NCI-H2227 (cell line): ENCODE data around the gene FAM131C.
"Not testable (repeated sequence)": the region's sequence is repeated elsewhere in the genome, so short reads cannot be mapped to it uniquely, and the experiment has no call there.

Source experiments
- DNase-seq: peaks from one replicate; lab custom pipeline; 2025; ENCODE audit not compliant: unreplicated experiment; lab: John Stamatoyannopoulos, UW

FAM131C gene

DNA sequence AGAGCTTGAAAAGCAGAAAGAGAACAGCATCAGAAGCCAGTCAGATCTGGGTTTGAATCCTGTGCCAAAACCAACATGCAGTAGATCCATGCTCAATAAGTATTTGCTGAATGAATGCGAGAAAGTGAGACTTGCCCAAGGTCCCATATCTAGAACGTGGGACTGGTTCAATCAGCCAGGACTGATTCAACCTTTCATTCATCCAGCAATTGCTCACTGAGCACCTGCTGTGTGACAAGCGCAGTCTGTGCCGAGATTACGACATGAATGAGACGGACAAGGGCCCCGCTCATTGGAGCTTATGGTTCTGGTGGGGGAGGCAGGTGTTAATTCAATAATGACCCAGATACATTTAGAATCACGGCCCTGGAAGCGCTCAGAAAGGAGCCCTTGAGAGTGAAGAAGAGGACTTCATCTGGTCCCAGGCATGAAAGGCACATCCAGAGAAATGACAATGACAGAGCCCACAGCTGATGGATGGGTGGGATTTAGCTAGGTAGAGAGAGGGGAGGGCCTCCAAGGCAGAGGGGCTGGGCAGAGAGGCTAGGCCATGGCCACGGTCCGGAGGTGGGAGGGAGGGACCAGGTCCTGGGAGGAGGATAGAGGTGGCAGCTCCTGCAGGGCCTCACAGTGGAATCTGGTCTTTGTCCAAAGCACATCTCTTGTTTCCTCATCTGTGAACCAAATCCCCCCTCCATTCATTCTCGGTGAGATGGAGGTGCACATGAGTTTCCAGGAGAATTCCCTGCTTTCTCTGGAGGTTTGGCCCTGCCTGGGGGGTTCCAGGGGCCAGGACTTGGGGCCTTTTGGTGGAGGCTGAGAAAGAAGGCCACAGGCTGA is 4.2 kb upstream of the FAM131C start:
- no peak for DNase-seq

DNA sequence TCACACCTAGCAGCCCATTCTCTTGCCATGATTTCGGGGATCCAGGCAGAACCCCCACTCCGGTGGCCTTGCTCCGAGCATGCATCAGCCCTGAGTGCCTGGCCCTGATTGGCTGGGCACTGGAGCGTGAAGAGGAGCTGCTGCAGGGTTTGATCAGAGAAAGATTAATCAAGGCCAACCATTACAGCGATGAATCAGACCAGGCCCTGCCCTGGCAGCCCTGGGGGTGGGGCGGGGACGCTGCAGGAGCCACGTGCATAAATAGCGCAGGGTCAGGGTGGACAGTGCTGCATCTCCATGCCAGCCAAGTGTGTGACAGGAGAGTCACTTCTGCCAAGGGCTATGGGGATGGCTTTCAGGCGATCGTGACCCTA is 3.4 kb upstream of the FAM131C start:
- no peak for DNase-seq

DNA sequence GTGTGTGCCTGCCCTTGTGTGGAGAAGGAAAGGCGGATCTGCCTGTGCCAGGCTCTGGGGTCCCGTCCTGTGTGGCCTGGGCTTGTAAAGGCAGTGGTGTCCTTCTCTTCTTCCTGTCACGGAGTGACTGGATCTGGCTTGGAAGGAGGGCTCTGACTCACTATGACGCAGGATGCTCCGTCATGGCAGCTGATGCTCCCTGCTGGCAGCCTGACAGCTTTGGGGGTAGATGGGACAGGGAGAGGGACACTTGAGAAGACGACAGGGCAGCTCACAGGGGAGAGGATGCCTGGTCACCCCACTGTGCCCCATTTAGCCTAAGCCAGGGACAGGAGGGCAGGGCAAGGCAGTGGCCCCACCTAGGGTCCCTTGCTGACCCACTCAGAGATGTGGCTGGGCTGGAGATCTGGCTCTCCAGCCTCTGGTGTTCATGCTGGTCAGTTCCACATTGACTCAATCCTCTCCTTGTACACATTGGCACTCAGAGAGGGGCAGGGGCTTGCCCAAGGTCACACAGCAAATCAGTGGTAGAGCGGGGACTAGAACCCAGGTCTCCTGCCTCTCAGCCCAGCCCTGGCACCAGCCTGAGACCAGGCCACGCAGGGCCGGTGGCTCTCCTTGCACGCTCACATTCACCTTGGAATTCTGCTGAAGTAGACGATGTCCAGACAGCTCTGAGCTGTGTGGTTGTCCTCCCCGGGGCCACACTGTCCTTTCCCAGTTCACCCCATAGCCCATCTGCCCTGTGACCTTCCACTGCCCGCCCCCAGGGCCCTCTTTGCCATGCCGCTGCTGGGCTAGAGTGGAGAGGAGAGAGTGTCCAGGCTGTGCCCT is 2.8 kb upstream of the FAM131C start:
- no peak for DNase-seq

DNA sequence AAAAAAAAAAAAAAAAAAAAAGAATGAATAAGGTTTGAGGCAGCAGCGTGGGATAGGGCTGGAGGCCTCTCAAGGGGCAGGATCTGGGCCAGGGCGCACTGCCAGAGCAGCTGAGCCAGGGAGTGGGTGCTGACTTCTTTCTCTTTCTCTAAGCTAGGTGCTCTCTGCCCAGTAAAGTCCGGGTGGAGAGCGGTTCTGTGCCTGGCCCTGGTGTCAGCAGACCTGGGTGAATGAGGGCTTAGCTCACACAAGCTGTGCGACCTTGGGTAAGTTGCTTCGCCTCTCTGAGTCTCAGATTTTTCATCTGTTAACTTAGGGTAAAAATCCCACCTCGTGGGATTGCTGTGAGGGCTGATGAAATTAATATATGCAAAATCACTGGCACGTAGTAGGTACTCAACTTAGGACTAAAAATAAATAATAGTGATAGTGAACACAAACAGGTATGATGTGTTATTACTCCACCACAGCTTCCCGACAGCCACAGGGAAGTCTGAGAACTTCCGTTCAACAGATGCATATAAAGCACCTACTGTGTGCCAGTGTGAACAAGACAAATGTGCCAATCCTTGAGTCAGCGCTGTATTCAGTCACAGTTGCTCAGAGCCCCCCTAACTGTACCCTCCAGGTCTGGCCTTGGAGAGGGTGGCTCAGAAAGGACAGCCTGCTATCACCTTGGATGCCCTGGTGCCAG is 2.0 kb upstream of the FAM131C start:
- DNase-seq = no peak

DNA sequence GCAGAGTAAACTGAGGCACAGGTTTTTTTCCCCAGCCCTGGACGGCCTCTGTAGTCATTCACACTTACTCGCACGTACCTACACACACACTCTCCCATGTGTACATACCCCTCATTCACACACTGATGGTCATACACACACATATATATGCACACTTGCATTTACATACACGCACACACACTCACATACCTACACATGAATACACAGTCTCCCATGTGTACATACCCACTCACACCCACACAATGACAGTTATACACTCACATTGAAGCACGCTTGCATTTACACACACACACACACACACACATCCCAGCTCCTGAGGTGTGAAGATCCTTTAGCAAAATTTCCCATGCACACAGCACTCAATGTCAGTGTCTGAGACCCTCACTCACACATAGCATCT is 766 bp upstream of the FAM131C start:
- DNase-seq = no peak

DNA sequence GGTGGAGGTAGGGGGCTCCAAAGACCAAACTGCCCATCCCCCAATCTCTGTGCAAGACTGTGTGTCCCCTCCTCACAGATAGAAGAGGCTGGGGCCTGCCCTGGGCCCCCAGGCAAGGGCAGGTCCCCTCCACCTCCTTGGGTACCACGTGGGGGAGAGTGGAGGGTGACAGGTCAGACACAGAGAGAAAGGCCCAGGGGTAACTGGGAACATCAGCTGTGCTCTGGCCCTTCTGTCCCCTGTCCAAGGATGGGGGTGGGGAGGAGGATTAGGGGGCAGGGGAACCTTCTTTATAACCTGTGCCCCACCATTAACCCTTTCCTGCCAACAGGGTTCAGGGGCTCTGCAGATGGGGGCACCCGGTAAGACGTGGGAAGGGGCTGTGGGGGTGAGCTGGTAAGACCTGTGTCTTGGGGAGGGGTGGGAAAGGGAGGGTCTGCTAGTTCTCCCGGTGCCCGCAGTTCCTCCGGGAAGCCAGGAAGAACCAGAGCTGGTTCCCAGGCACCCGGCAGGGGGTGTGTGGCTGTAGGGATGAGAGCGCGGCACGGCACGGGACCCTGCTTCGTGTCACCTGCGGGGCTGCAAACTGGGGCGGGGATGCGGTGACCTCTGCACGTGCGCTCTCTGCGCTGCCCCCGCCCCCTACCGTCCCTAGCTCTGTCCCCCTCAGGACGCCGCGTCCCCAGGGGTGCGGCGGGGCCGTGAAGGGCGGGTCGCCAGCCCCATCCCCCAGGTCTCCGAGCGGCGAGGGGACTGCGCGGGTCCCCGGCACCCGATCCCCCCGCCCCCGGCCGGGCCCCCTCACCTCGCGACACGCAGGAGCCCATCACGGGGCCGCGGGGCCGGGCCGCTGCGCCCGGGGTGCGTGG is 601 bp downstream of the FAM131C start:
- peak; percentile 39 for DNase-seq

DNA sequence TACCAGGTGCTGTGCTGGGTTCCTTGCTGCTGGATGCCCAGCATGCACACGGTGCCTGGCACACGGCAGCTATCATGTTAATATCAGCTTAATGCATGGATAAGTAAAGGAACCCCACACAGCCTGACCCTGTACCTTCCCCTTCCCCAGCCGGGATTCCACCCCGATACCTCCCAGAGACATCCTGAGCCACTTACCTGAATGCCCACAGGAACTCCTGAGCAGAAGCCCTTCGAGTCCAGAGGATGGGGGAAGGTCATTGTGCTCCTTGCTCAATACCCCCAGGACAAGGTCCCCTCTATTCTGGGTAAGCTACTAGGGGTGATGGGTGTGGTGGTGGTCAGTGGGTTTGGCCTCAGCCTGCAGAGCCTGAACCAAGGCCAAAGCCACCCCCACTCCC is 1.4 kb downstream of the FAM131C start:
- no peak for DNase-seq

DNA sequence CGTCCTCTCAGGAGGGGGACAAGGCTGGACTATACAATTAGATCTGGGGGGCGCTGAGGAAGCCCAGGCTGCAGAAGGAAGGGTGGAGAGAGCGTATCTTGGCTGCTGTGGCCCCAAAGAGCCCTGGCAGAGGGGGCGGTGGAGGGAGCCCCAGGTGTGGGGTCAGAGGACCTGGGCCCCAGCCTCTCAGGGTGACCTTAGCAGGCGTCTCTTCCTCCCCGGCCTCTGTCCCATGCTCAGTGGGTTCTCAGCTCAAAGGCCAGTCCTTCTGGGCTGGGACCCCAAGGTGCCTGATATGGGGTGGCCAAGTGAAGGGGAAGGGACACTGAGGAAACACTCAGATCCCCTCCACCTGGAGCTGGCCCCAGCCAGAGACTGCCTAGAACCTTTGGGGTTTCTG is 1.8 kb downstream of the FAM131C start:
- DNase-seq = no peak

DNA sequence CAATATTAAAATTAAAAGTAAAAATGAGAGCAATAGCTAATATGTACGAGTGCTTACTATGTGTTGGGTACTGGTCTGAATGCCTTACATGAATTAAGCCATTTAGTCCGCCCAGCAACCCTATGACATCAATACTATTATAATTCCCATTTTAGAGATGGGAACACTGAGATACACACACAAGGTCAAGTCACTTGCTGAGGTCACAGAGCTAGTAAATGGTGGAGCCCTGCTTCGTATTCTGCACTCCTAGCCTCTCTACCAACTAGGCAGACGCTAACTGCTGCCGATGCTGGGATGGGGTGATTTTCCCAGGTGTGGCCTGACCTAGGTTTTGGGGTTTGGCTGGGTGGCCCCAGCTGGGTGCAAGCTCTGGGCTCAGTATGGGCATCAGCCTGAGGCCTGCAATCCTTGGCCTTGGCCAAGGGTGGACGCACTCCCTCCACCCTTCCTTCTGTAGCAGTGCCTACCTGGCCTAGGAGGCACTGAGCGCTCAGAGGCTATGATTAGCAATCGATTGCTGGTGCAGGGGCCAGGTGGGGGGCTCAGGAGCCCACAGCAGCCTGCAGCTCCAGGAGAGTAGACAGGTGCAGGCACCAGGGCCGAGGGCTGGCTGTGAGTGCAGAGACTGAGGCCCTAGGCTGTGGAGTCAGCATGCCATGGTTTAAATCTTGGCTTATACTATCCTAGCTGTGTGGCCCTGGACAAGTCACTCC is 2.7 kb downstream of the FAM131C start:
- no peak for DNase-seq

DNA sequence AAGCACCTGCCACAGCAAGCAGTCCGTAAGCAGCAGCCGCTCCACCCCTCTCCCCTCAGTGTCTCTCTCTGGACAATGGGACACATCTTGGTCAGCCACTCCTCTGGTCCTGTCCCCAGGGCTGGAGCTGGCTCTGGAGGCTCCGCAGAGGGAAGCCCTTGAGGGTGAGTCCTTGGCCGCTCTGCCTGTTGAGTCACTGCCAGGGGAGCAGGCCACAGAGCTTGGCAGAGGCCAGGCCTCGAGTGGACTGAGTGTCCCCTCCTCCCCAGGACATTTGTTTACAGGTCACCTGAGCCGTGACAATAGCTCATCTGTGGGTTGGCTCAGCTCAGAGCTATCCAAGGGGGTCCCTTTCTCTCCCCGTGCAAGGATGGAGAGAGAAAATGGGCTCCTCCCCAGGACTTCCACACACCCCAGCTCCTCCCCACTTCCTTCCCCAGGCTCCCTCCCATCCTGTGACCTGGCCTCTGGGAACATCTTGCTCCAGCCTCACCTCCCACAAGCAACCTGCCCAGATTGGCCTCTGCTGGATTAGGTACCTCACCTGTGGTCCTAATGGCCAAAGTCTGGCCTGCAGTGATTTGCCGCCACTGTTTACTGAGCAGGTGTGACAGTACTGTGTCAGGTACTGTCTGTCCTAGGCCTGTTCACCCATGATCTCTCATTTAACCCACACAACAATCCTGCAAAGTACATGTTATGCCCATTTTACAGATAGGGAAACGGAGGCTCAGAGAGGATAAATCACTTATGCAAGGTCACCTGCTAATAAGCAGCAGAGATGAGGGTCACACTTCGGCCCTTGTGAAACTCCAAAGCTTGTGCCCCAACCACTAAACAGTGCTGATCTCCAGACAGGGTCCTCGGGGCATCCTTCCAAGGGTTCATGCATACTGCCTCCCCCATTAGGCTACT is 4.8 kb downstream of the FAM131C start:
- no peak for DNase-seq

DNA sequence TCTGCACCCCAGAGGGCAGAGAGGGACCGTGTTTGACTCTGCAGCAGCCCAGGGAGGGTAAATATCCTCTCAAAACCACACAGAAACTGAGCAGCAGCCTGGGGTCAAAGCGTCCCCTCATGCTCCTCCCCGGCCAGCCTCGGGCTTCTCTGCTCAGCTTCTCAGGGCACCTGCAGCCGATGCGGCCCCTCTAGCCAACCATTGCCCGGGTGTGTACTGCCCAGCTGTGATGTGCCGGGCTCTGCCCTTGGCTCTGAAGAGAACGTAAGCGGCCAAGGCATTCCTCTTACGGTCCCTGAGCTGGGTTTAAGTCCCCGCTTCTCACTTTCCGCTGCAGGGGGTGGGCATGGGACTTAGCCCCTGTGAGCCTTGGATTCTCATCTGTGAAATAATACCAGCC is 5.5 kb downstream of the FAM131C start:
- no peak for DNase-seq

DNA sequence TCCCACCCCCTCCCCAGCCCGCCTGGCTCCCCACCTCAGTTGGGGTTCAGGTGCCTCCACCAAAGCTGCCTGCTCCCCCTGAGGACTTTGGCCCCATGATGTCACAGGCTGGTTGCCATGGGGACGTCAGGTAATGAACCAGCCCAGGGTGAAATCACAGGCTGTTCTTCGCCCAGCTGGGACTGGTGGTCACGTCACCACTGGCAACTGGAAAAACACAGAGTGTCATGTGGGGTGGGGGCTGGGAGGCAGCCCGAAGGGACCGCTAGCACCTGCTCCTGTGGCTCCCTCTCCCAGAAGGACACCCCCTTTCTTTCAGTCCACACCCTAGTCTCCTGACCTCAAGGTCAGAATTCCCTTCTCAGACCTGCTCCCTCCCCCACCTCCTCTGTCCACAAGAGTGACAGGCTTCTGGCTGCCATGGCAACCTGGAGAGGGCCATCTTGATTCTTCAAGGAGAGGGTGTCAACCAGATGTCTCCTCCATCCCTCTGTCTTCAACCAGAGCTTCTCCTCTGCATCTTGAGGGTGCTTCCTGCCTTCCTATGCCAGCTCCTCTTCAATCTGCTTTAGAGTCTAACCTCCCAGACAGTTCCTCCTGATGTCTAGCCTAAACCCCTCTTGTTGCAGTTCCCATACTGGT is 6.2 kb downstream of the FAM131C start:
- peak; percentile 90 for DNase-seq

DNA sequence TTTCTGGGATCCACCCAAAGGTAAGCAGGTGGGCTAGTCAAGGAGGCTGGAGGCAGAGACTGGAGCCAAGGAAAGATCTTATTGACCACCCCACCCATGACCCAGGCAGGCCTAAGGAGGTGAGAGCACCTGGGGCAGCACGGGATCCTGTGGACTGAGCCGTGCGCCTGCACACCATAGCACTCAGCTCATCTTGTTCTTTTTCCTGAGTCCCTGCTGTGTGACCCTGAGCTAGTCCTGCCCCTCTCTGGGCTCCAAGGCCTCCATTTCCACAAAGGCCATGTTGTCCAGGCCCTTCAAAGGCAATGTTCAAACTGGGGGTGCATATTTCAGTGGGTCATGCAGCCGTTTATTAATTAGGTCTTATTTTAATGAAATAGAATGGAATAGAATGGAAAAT is 7.2 kb downstream of the FAM131C start:
- no peak for DNase-seq

DNA sequence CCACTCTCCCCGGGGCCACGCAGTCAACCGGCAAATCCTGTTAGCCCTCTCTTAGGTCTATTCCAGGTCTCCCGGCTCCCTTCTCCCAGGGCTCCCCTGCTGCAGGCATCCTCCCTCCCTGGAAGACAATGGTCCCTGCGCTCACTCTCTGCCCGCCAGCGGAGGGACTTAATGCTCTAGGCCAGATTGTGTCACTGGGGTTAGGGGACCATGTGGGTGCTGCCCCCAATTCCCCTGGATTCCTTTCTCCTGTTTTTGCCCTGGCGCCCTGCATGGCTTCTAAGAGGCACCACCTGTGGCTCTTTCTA is 8.2 kb downstream of the FAM131C start:
- no peak for DNase-seq

DNA sequence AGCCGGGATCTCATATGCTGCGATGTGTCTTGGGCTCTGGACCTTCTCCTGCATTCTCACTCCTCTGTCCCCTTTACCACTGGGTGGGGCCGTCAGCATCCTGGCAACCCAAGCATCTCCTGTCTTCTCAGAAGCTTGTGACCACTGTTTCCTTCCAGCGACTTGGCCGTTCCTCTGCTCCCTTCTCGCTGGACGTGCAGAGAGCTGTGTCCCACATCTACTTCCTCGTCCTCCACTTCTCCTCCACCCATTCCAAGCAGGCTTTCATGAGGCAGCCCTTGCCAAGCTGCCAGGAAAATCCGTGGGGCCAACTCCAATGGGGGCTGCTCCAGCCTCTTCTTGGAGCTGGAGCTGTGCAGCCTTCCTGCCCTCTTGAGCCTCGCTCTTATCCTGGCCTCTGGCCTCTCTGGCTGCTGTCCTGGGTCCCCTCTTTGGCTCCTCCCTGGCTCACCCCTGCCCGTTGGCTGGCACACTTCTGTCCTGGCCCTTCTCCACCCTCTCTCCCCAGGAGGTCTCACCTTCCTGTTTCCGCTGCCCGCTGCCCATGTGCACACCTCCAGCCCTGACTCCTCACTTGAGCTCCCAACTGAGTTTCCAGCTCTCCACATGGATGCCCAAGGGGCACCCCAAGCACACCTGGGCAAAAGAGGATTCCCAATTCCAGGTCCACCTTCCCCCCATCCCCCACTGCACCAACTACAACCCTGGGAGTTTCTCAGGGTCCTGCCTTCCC is 8.7 kb downstream of the FAM131C start:
- DNase-seq = no peak

DNA sequence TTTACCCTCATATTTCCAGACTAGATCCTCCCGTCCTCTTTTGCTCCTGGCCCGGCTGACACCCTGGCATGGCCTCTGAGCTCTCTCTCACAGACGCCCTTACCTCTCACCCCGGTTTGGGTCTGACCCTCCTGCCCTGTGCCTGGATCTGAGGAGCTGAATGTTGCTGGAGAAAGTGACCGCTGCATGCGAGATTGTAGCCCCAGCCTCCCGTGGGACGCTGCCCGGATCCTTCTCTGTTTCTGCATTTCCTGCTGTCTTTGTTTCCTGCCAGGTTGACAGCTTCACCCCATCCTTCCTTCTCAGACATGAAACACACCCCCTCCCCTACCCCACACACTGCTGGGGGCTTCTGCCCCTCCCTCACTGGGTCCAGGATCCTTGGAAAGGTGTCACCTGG is 9.5 kb downstream of the FAM131C start:
- DNase-seq = no peak

DNA sequence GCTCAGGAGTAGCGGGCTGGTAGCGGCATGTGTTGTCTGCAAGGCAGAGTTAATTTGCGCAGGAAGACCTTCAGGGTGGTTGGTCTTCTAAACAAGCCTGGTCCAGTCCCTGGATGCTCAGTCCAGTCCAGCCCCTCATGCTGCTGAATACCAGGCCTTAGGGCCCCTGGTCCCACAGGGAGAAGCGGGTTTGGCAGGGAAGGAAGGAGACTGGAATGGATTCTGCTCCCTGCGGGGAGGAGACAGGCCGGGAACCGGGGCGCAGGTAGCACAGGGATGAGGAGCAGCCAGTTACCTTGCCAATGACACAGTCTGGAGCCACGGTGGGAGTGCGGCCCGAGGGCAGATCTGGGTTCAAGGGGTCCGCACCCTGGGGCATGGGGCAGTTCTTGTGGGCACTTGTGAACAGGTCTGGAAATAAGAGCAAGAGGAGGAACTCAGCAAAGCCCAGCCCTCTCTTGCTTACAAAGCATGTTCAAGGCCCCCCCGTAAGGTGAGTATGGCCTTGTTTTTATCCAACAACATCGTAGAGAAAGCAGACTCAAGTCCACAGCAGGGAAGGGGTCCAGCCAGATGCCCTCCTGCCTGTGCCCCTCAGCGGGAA is 10.1 kb downstream of the FAM131C start:
- no peak for DNase-seq

DNA sequence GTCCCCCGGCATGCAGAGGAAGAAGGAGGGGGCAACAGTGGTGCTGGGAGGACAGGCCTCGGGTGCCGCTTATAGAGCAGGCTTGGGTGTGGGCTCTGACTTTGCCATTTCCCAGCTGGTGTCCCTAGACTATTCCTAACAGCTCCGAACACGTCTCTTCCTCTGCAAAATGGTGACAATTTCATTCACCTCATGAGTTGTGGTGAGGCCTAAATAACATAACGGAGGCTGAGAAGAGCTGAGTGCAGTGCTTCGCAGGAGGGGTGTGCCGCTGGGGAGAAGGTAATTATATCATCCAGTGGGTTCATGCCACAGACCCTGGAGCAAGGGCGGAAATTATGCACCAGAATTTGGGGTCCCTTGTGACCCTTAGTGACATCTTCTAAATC is 10.8 kb downstream of the FAM131C start:
- DNase-seq = not testable (repeated sequence)
